Duodenal mucosa (tissue), 2 donors: Measurements from ENCODE around the gene CASKIN1.

Experiments
- H3K27ac ChIP-seq: one replicate; pipeline ENCODE4 v1.7.0; 2013; ENCODE audit warnings: low read depth, low read length
- H3K27me3 ChIP-seq, 2 donors: one replicate each; pipeline ENCODE4 v1.7.0; 2013; ENCODE audit warnings: low read length in 2 of 2, control low read depth in 1 of 2; ENCODE audit not compliant: insufficient read depth in 2 of 2, control insufficient read depth in 1 of 2
- H3K36me3 ChIP-seq, 2 donors: one replicate each; pipeline ENCODE4 v1.7.0; 2013; ENCODE audit warnings: low read length in 2 of 2, control low read depth in 1 of 2; ENCODE audit not compliant: insufficient read depth in 2 of 2, control insufficient read depth in 1 of 2
- H3K4me1 ChIP-seq, 2 donors: one replicate each; pipeline ENCODE4 v1.7.0; 2013; ENCODE audit warnings: low read length in 2 of 2, control low read depth in 1 of 2; ENCODE audit not compliant: insufficient read depth in 2 of 2, control insufficient read depth in 1 of 2
- H3K4me3 ChIP-seq, 2 donors: one replicate each; pipeline ENCODE4 v1.7.0; 2013; ENCODE audit warnings: low read length in 2 of 2, low read depth in 1 of 2
- H3K9ac ChIP-seq, 2 donors: one replicate each; pipeline ENCODE4 v1.7.0; 2013; ENCODE audit warnings: low read length in 2 of 2, low read depth in 1 of 2
- H3K9me3 ChIP-seq, 2 donors: one replicate each; pipeline ENCODE4 v1.7.0; 2013; ENCODE audit warnings: low read length in 2 of 2, control low read depth in 1 of 2; ENCODE audit not compliant: control insufficient read depth in 1 of 2

The CASKIN1 gene

GRCh38 chr16:2184962-2185361 is 11.4 kb downstream of the CASKIN1 start:
- Histone ChIP-seq H3K27ac (no peak overlapping the region), H3K36me3 (no peaks in the 10 kb centered on the region), H3K27me3 (peaks cover 0 to 13% of the 10 kb centered on the region in 2 donors), H3K9ac (no peak overlapping the region), H3K4me3 (no peak overlapping the region), H3K4me1 (peaks cover 3 to 11% of the 10 kb centered on the region in 2 donors), H3K9me3 (no peaks in the 10 kb centered on the region)

GRCh38 chr16:2184346-2184745 is 12.1 kb downstream of the CASKIN1 start:
- Histone ChIP-seq H3K27me3 (peaks cover 0 to 13% of the 10 kb centered on the region in 2 donors), H3K9ac (no peak overlapping the region), H3K9me3 (no peaks in the 10 kb centered on the region), H3K27ac (no peak overlapping the region), H3K36me3 (no peaks in the 10 kb centered on the region), H3K4me1 (peaks cover 3 to 8% of the 10 kb centered on the region in 2 donors), H3K4me3 (no peak overlapping the region)

GRCh38 chr16:2183671-2184070 is 12.7 kb downstream of the CASKIN1 start:
- Histone ChIP-seq H3K9me3 (no peaks in the 10 kb centered on the region), H3K27me3 (peaks cover 0 to 13% of the 10 kb centered on the region in 2 donors), H3K9ac (no peak overlapping the region), H3K4me1 (peaks cover 3 to 8% of the 10 kb centered on the region in 2 donors), H3K4me3 (no peak overlapping the region), H3K27ac (no peak overlapping the region), H3K36me3 (no peaks in the 10 kb centered on the region)

GRCh38 chr16:2181952-2182351 is 14.5 kb downstream of the CASKIN1 start:
- H3K4me1 ChIP-seq: peaks cover 3 to 8% of the 10 kb centered on the region in 2 donors

GRCh38 chr16:2180962-2181923 is 15.2 kb downstream of the CASKIN1 start:
- Histone ChIP-seq H3K36me3 (peaks cover 4 to 12% of the 10 kb centered on the region in 2 donors), H3K27ac (no peak overlapping the region), H3K9me3 (no peaks in the 10 kb centered on the region), H3K27me3 (peaks cover 0 to 13% of the 10 kb centered on the region in 2 donors), H3K4me3 (no peak overlapping the region), H3K9ac (no peak overlapping the region), H3K4me1 (peaks cover 3 to 8% of the 10 kb centered on the region in 2 donors)

More at GRCh38 chr16:2181952-2182351, 14.5 kb downstream of the CASKIN1 start:
- Histone ChIP-seq H3K9ac (no peak overlapping the region), H3K9me3 (no peaks in the 10 kb centered on the region), H3K36me3 (peaks cover 1 to 7% of the 10 kb centered on the region in 2 donors), H3K4me3 (no peak overlapping the region), H3K27ac (no peak overlapping the region), H3K27me3 (peaks cover 0 to 13% of the 10 kb centered on the region in 2 donors)

GRCh38 chr16:2180461-2180860 is 15.9 kb downstream of the CASKIN1 start:
- Histone ChIP-seq H3K27me3 (peaks cover 0 to 13% of the 10 kb centered on the region in 2 donors), H3K36me3 (peaks cover 9 to 20% of the 10 kb centered on the region in 2 donors), H3K4me3 (no peak overlapping the region), H3K27ac (no peak overlapping the region), H3K9me3 (no peaks in the 10 kb centered on the region), H3K4me1 (peaks cover 3 to 8% of the 10 kb centered on the region in 2 donors), H3K9ac (no peak overlapping the region)

- H3K9me3 ChIP-seq: no peaks in the 10 kb centered on the region
- H3K4me1 ChIP-seq: peaks cover 3 to 5% of the 10 kb centered on the region in 2 donors
- no peak overlapping the region for H3K27ac ChIP-seq
- peaks cover 17 to 29% of the 10 kb centered on the region in 2 donors for H3K36me3 ChIP-seq
- H3K4me3 ChIP-seq: no peak overlapping the region
- peaks cover 0 to 5% of the 10 kb centered on the region in 2 donors for H3K27me3 ChIP-seq
- no peak overlapping the region for H3K9ac ChIP-seq
These were observed 16.8 kb downstream of the CASKIN1 start for GRCh38 chr16:2179576-2179975.

GRCh38 chr16:2179107-2179501 is 17.3 kb downstream of the CASKIN1 start:
- no peak overlapping the region for H3K4me3 ChIP-seq
- H3K27ac ChIP-seq: no peak overlapping the region
- peaks cover 22 to 34% of the 10 kb centered on the region in 2 donors for H3K36me3 ChIP-seq
- H3K4me1 ChIP-seq: no peaks in the 10 kb centered on the region
- H3K9me3 ChIP-seq: no peaks in the 10 kb centered on the region
- H3K9ac ChIP-seq: no peak overlapping the region
- H3K27me3 ChIP-seq: peaks cover 0 to under 1% of the 10 kb centered on the region in 2 donors

GRCh38 chr16:2178321-2179106 is 17.9 kb downstream of the CASKIN1 start:
- Histone ChIP-seq H3K36me3 (peaks cover 25 to 39% of the 10 kb centered on the region in 2 donors), H3K9me3 (no peaks in the 10 kb centered on the region), H3K27ac (no peak overlapping the region), H3K4me1 (no peaks in the 10 kb centered on the region), H3K9ac (no peak overlapping the region), H3K4me3 (no peak overlapping the region), H3K27me3 (no peaks in the 10 kb centered on the region)

- no peaks in the 10 kb centered on the region for H3K9me3 ChIP-seq
- H3K4me3 ChIP-seq: no peak overlapping the region
- H3K9ac ChIP-seq: no peak overlapping the region
- no peaks in the 10 kb centered on the region for H3K4me1 ChIP-seq
- H3K27me3 ChIP-seq: no peaks in the 10 kb centered on the region
- no peak overlapping the region for H3K27ac ChIP-seq
- H3K36me3 ChIP-seq: peaks cover 25 to 45% of the 10 kb centered on the region in 2 donors
These were observed 18.8 kb downstream of the CASKIN1 start for GRCh38 chr16:2177561-2177960.
